H1 (cell line): ENCODE data around the gene TNRC6C. TPM values are rescaled to one million over a fixed set of nuclear protein-coding genes. Genes with fewer than 3 reads are reported as not detected.

Experiments used
- CTCF ChIA-PET: fragments of 300-600 bp; sonication (Branson Sonifier 250); formaldehyde crosslinking; loops from one replicate; lab custom pipeline; 2021; ENCODE audit not compliant: partially characterized antibody; lab: Charles Lee
- POLR2A ChIA-PET: fragments of 300-600 bp; sonication (Branson Sonifier 250); formaldehyde crosslinking; loops from one replicate; lab custom pipeline; 2021; ENCODE audit warnings: inconsistent platforms; ENCODE audit not compliant: partially characterized antibody; lab: Charles Lee
- DNase-seq, 2 experiments: peaks; one replicate each; pipeline versions ENCODE4 v3.0.0 to v3.0.0-alpha.2; 2010 to 2022; ENCODE audit warnings: low spot score in 2 of 2, low read depth in 1 of 2, mixed read lengths in 1 of 2
- FAIRE-seq: peaks from 2 replicates; lab custom pipeline; 2011; peaks lifted over from hg19 to GRCh38; lab: Jason Lieb, UNC
- H2AFZ ChIP-seq: 2 replicates; pipeline ENCODE4 v1.8.1; 2012; ENCODE audit warnings: low read length, inconsistent platforms
- H2AK5ac ChIP-seq: 2 replicates; pipeline ENCODE4 v1.6.1; 2013; ENCODE audit warnings: low read depth, low read length
- H2BK120ac ChIP-seq: replicated peaks from 2 replicates; pipeline ENCODE3; 2013; ENCODE audit warnings: low read depth, low read length, inconsistent platforms
- H2BK12ac ChIP-seq: 2 replicates; pipeline ENCODE4 v1.6.1; 2013; ENCODE audit warnings: low read depth, low read length
- H2BK15ac ChIP-seq: 2 replicates; pipeline ENCODE4 v1.6.1; 2013; ENCODE audit warnings: low read length
- H2BK20ac ChIP-seq: 2 replicates; pipeline ENCODE4 v1.6.1; 2013; ENCODE audit warnings: low read length
- H2BK5ac ChIP-seq: 2 replicates; pipeline ENCODE4 v1.6.1; 2013; ENCODE audit warnings: low read depth, low read length
- H3K14ac ChIP-seq: 2 replicates; pipeline ENCODE4 v1.6.1; 2013; ENCODE audit warnings: inconsistent platforms; ENCODE audit not compliant: insufficient read length
- H3K18ac ChIP-seq: 2 replicates; pipeline ENCODE4 v1.6.1; 2013; ENCODE audit warnings: low read length; ENCODE audit errors: extremely low read depth
- H3K23ac ChIP-seq: 2 replicates; pipeline ENCODE4 v1.6.1; 2013; ENCODE audit warnings: inconsistent platforms; ENCODE audit not compliant: insufficient read length
- H3K23me2 ChIP-seq: 2 replicates; pipeline ENCODE4 v1.6.1; 2013; ENCODE audit warnings: low read depth, low read length
- H3K27ac ChIP-seq: 2 replicates; pipeline ENCODE4 v1.6.1; 2011; ENCODE audit warnings: low read depth, low read length, inconsistent platforms
- H3K27me3 ChIP-seq, 4 experiments: replicated peaks in 1 of 4; 1 replicate in 1 of 4; 2 replicates in 3 of 4; pipeline versions ENCODE4 v1.6.1 to v1.8.1; 2011 to 2013; ENCODE audit warnings: low read length in 3 of 4, mild to moderate bottlenecking in 3 of 4, inconsistent platforms in 2 of 4, mixed read lengths in 2 of 4, moderate library complexity in 1 of 4; ENCODE audit not compliant: control insufficient read depth in 3 of 4, insufficient read depth in 3 of 4; ENCODE audit errors: extremely low read depth in 1 of 4
- H3K36me3 ChIP-seq, 4 experiments: 2 replicates each; pipeline versions ENCODE4 v1.6.1 to v1.8.1; 2011 to 2013; ENCODE audit warnings: mild to moderate bottlenecking in 4 of 4, low read length in 3 of 4, moderate library complexity in 2 of 4, control low read depth in 1 of 4, inconsistent platforms in 1 of 4; ENCODE audit not compliant: insufficient read depth in 4 of 4, control insufficient read depth in 2 of 4
- H3K4ac ChIP-seq: replicated peaks from 2 replicates; pipeline ENCODE3; 2013; ENCODE audit warnings: low read length, low read depth, mixed read lengths, inconsistent platforms; ENCODE audit not compliant: insufficient read length
- H3K4me1 ChIP-seq, 4 experiments: replicated peaks in 1 of 4; 1 replicate in 1 of 4; 2 replicates in 3 of 4; pipeline versions ENCODE4 v1.6.1 to v1.8.1; 2011 to 2013; ENCODE audit warnings: low read length in 3 of 4, inconsistent platforms in 2 of 4, mixed read lengths in 1 of 4; ENCODE audit not compliant: insufficient read depth in 4 of 4, control insufficient read depth in 3 of 4
- H3K4me2 ChIP-seq, 2 experiments: 2 replicates each; pipeline versions ENCODE4 v1.6.1 to v1.8.1; 2011 to 2013; ENCODE audit warnings: low read depth in 2 of 2, low read length in 2 of 2, control low read depth in 1 of 2, inconsistent platforms in 1 of 2, mild to moderate bottlenecking in 1 of 2; ENCODE audit not compliant: insufficient read depth in 1 of 2
- H3K4me3 ChIP-seq, 4 experiments: fragments of 200-600, 300-600 bp in 1 of 4; sonication (generic), shearing (Covaris generic), sonication (Bioruptor Twin) in 1 of 4; 2 replicates each; pipeline versions ENCODE4 v1.5.1 to v1.8.1; 2011 to 2016; ENCODE audit warnings: low read length in 4 of 4, low read depth in 3 of 4, control low read depth in 2 of 4, inconsistent platforms in 2 of 4, mild to moderate bottlenecking in 2 of 4, mixed read lengths in 1 of 4, moderate library complexity in 1 of 4; ENCODE audit not compliant: insufficient read depth in 2 of 4; ENCODE audit errors: extremely low read depth in 1 of 4
- H3K56ac ChIP-seq: replicated peaks from 2 replicates; pipeline ENCODE3; 2013; ENCODE audit warnings: low read depth, mild to moderate bottlenecking, mixed read lengths, low read length, inconsistent platforms; ENCODE audit not compliant: insufficient read length
- H3K79me1 ChIP-seq: 2 replicates; pipeline ENCODE4 v1.6.1; 2013; ENCODE audit warnings: low read depth, low read length, control low read depth
- H3K79me2 ChIP-seq, 2 experiments: 2 replicates each; pipeline versions ENCODE4 v1.6.1 to v1.8.1; 2012 to 2013; ENCODE audit warnings: low read length in 2 of 2, mild to moderate bottlenecking in 2 of 2, inconsistent platforms in 1 of 2; ENCODE audit not compliant: insufficient read depth in 2 of 2, control insufficient read depth in 1 of 2
- H3K9ac ChIP-seq, 4 experiments: replicated peaks in 1 of 4; 1 replicate in 1 of 4; 2 replicates in 3 of 4; pipeline versions ENCODE4 v1.6.1 to v1.8.1; 2011 to 2013; ENCODE audit warnings: low read depth in 3 of 4, low read length in 3 of 4, control low read depth in 2 of 4, mild to moderate bottlenecking in 2 of 4, moderate library complexity in 2 of 4, inconsistent platforms in 1 of 4; ENCODE audit errors: extremely low read depth in 1 of 4
- H3K9me3 ChIP-seq, 2 experiments: 2 replicates each; pipeline versions ENCODE4 v1.6.1 to v1.8.1; 2012 to 2013; ENCODE audit warnings: mild to moderate bottlenecking in 2 of 2, moderate library complexity in 2 of 2, control low read depth in 1 of 2, inconsistent platforms in 1 of 2, low read depth in 1 of 2, low read length in 1 of 2, mixed read lengths in 1 of 2; ENCODE audit not compliant: insufficient read depth in 2 of 2
- H4K20me1 ChIP-seq, 2 experiments: replicated peaks in 1 of 2; 2 replicates each; pipeline versions ENCODE3 to v1.8.1; 2011 to 2013; ENCODE audit warnings: inconsistent platforms in 2 of 2, low read length in 2 of 2, mild to moderate bottlenecking in 1 of 2; ENCODE audit not compliant: insufficient read depth in 2 of 2, control insufficient read depth in 1 of 2
- H4K5ac ChIP-seq: 2 replicates; pipeline ENCODE4 v1.6.1; 2013; ENCODE audit warnings: low read length, low read depth, mixed read lengths, inconsistent platforms; ENCODE audit not compliant: insufficient read length
- H4K8ac ChIP-seq: 2 replicates; pipeline ENCODE4 v1.8.0; 2013; ENCODE audit warnings: mild to moderate bottlenecking, moderate library complexity, low read length, inconsistent platforms; ENCODE audit not compliant: insufficient read depth; ENCODE audit errors: extremely low read depth
- H4K91ac ChIP-seq: replicated peaks from 2 replicates; pipeline ENCODE3; 2013; ENCODE audit warnings: low read length, mixed read lengths, inconsistent platforms; ENCODE audit not compliant: insufficient read length
- CHD1 ChIP-seq: IDR thresholded peaks from 2 replicates; pipeline ENCODE4 v1.6.1; 2012; ENCODE audit warnings: low read depth, low read length, improper control_type of control experiment
- POLR2A ChIP-seq, 2 experiments: IDR thresholded peaks; 1 replicate in 1 of 2; 2 replicates in 1 of 2; pipeline ENCODE4 v1.6.1; 2011; ENCODE audit warnings: low read depth in 2 of 2, low read length in 2 of 2, mild to moderate bottlenecking in 2 of 2; ENCODE audit errors: control extremely low read depth in 1 of 2
- RFX5 ChIP-seq: IDR thresholded peaks from 2 replicates; pipeline ENCODE4 v1.6.1; 2011; ENCODE audit warnings: low read depth, low read length, improper control_type of control experiment, borderline replicate concordance
- SUZ12 ChIP-seq: fragments of 200-600 bp; sonication (generic); IDR thresholded peaks from 2 replicates; pipeline ENCODE4 v1.6.1; 2012; ENCODE audit warnings: mild to moderate bottlenecking, inconsistent platforms, low read length, moderate library complexity, mixed read lengths
- TAF1 ChIP-seq: IDR thresholded peaks from 2 replicates; pipeline ENCODE4 v1.6.1; 2011; ENCODE audit warnings: mild to moderate bottlenecking, low read depth, low read length
- WGBS, 2 experiments: shearing (Covaris generic) in 1 of 2; methylation state at CpG; one replicate each; pipeline versions ENCODE4 v1.1.6 to v1.1.7; 2013 to 2015; ENCODE audit warnings: low lambda C conversion rate in 2 of 2, mixed read lengths in 2 of 2, inconsistent platforms in 1 of 2, low coverage in 1 of 2, missing lambda C conversion rate in 1 of 2; ENCODE audit not compliant: insufficient replicate concordance in 2 of 2, insufficient coverage in 1 of 2, insufficient read length in 1 of 2; ENCODE audit errors: extremely low coverage in 1 of 2, missing lambda C conversion rate in 1 of 2; 5-methylcytosine and 5-hydroxymethylcytosine counted together
- polyA plus RNA-seq, 7 experiments: library from polyadenylated mRNA; depleted of rRNA in 3 of 7; stranded (reverse) in 5 of 7; unstranded in 2 of 7; fragments of >200 nt in 5 of 7; fragments of 200-250 nt in 2 of 7; gene quantifications; 1 replicate in 5 of 7; 2 replicates in 1 of 7; 4 replicates in 1 of 7; pipeline versions ENCODE4 v1.2.1 to v1.2.3, GENCODE V29; 2011 to 2013; ENCODE audit warnings: missing spikeins in 2 of 7, mixed read lengths in 2 of 7
- total RNA-seq: library from RNA; stranded (reverse); fragmentation: NEBNext Ultra II Directional; extraction: Animal tissue kit (Norgen Biotek cat#: 25700); gene quantifications from 2 replicates; pipeline ENCODE4 v1.2.1, GENCODE V29; 2021

TNRC6C gene
- total and polyA plus RNA-seq, 2 of the 8 experiments (the other 6 are each of a cell fraction or from before 2014, with no cell fraction given), result 2.8 to 28.9 TPM

DNA sequence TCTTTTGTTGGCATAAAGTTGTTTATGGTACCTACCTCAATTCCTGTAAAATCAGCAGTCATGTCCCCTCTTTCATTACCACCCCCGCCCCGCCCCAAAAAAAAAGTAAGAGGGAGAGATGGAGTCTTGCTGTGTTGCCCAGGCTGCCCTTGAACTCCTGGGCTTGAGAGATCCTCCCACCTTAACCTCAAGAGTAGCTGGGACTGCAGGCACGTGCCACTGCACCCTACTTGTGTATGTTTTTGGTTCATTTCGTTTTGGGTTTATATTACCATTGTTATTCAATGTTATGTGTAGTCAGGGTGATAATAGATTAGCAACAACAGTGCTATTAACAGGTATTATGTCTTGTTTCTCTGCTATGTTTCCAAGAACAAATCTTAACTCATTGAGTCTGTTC is 15.9 kb downstream of the TNRC6C start:
- Histone ChIP-seq H3K14ac (no peak overlapping the region), H2BK20ac (no peak overlapping the region), H3K4ac (no peak overlapping the region), H3K56ac (no peak overlapping the region), H3K79me2 (peaks cover 0 to 69% of the 10 kb centered on the region in 2 experiments; a peak in 2 of 4 replicates), H3K27me3 (no peaks in the 10 kb centered on the region), H3K23ac (no peak overlapping the region), H2AK5ac (no peak overlapping the region), H3K23me2 (no peaks in the 10 kb centered on the region)
- CTCF ChIA-PET, result interaction anchor here (1.6 kb wide), 1 partner anchor 15 kb away, joined by 3 read pairs; no protein-coding TSS in a partner anchor
- no peak for FAIRE-seq
- TF ChIP-seq CHD1 (no peak), RFX5 (no peak), POLR2A (IDR thresholded peaks at IDR 0.05; ENCODE audit: control extremely low read depth in 1 of 2, low read depth in 2 of 2, low read length in 2 of 2) (no peak), SUZ12 (no peak), TAF1 (no peak)
- TF ChIP-seq, all 59 proteins: peak for 0
- no peaks in the 10 kb centered on the region for H3K79me1 ChIP-seq
- H3K9ac ChIP-seq, result no peak overlapping the region
- H4K20me1 ChIP-seq, result peaks cover 3 to 6% of the 10 kb centered on the region in 2 experiments
- H3K18ac ChIP-seq, result no peak overlapping the region
- no peak overlapping the region for H2BK120ac ChIP-seq
- no peaks in the 10 kb centered on the region for H3K36me3 ChIP-seq
- no peak for DNase-seq
- POLR2A ChIA-PET, result interaction anchor here (0.6 to 1.4 kb wide), 3 partner anchors 10 to 115 kb away, joined by 3 to 5 read pairs (median 3); no protein-coding TSS in a partner anchor
- H3K4me2 ChIP-seq, result no peak overlapping the region
- no peak overlapping the region for H3K27ac ChIP-seq
- H2AFZ ChIP-seq, result no peak overlapping the region
- no peak overlapping the region for H3K4me3 ChIP-seq
- no peak overlapping the region for H4K5ac ChIP-seq
- no peak overlapping the region for H2BK15ac ChIP-seq
- WGBS, 2 experiments, result 79% methylated on average over 4 of the region's 4 CpGs; no CpG with 5 or more reads in 1 of the 2 experiments
- H2BK12ac ChIP-seq, result no peak overlapping the region
- H3K9me3 ChIP-seq, result no peaks in the 10 kb centered on the region
- H4K91ac ChIP-seq, result no peak overlapping the region
- H2BK5ac ChIP-seq, result no peak overlapping the region
- no peak overlapping the region for H4K8ac ChIP-seq
- H3K4me1 ChIP-seq, result peaks cover 0 to 9% (median 4%) of the 10 kb centered on the region in 4 experiments; a peak in 2 of 7 replicates
